Measurements from ENCODE around the gene CAV2. TPM values are rescaled to one million over a fixed set of nuclear protein-coding genes. Genes with fewer than 3 reads are reported as not detected.

CAV2 gene
- total and polyA plus RNA-seq, 2 of the 8 experiments (the other 6 are each of a cell fraction or from before 2014, with no cell fraction given), result 2.8 to 4.7 TPM

DNA sequence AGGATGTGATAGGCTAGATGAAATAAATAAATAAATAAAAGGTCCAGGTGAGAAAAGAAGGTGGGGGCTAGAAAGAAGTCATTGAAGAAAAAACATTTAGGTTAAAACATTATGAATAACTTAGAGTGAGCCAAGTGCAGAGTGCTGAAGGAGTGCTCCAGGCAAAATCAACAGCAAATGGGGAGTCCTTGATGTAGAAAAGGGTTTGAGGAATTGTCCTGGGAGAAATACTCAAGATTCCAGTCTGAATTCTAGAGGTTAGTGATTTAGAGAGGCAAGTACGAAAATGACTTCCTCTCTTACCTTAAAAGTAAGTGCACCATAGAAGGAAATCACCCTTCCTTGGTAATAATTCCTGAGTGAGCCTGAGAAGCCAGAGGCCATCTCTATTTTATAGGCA, 44.9 kb downstream of the CAV2 start:
- Histone ChIP-seq H2AFZ (ENCODE audit: low read length) (no peak overlapping the region), H2BK5ac (ENCODE audit: low read depth, low read length) (no peak overlapping the region), H3K4me1 (replicated peaks in 1 of 4; ENCODE audit: control insufficient read depth in 3 of 4, insufficient read depth in 4 of 4, low read length in 3 of 4) (no peaks in the 10 kb centered on the region), H3K27me3 (replicated peaks in 1 of 4; ENCODE audit: control insufficient read depth in 3 of 4, extremely low read depth in 1 of 4, insufficient read depth in 3 of 4, low read length in 3 of 4) (no peaks in the 10 kb centered on the region), H3K4me2 (ENCODE audit: insufficient read depth in 1 of 2, low read depth in 2 of 2, low read length in 2 of 2) (no peak overlapping the region), H3K4me3 (ENCODE audit: extremely low read depth in 1 of 4, insufficient read depth in 2 of 4, low read depth in 3 of 4, low read length in 4 of 4) (no peak overlapping the region), H3K18ac (ENCODE audit: extremely low read depth, low read length) (no peak overlapping the region), H3K27ac (ENCODE audit: low read depth, low read length) (no peak overlapping the region), H4K5ac (ENCODE audit: insufficient read length, low read depth, low read length) (no peak overlapping the region), H2AK5ac (ENCODE audit: low read depth, low read length) (no peak overlapping the region), H3K9ac (replicated peaks in 1 of 4; ENCODE audit: extremely low read depth in 1 of 4, low read depth in 3 of 4, low read length in 3 of 4) (no peak overlapping the region), H3K23ac (ENCODE audit: insufficient read length) (no peak overlapping the region), H2BK12ac (ENCODE audit: low read depth, low read length) (no peak overlapping the region), H3K23me2 (ENCODE audit: low read depth, low read length) (no peaks in the 10 kb centered on the region), H3K56ac (replicated peaks; ENCODE audit: insufficient read length, low read depth, low read length) (no peak overlapping the region), H2BK20ac (ENCODE audit: low read length) (no peak overlapping the region), H3K14ac (ENCODE audit: insufficient read length) (no peak overlapping the region), H3K79me1 (ENCODE audit: low read depth, low read length) (no peaks in the 10 kb centered on the region), H2BK15ac (ENCODE audit: low read length) (no peak overlapping the region), H4K8ac (ENCODE audit: extremely low read depth, insufficient read depth, low read length) (no peak overlapping the region), H3K4ac (replicated peaks; ENCODE audit: insufficient read length, low read depth, low read length) (no peak overlapping the region), H3K36me3 (ENCODE audit: control insufficient read depth in 2 of 4, insufficient read depth in 4 of 4, low read length in 3 of 4) (no peaks in the 10 kb centered on the region), H3K79me2 (ENCODE audit: control insufficient read depth in 1 of 2, insufficient read depth in 2 of 2, low read length in 2 of 2) (no peaks in the 10 kb centered on the region), H4K20me1 (replicated peaks in 1 of 2; ENCODE audit: control insufficient read depth in 1 of 2, insufficient read depth in 2 of 2, low read length in 2 of 2) (no peaks in the 10 kb centered on the region), H4K91ac (replicated peaks; ENCODE audit: insufficient read length, low read length) (no peak overlapping the region), H3K9me3 (ENCODE audit: insufficient read depth in 2 of 2, low read depth in 1 of 2, low read length in 1 of 2) (no peaks in the 10 kb centered on the region), H2BK120ac (replicated peaks; ENCODE audit: low read depth, low read length) (no peak overlapping the region)
- ChIA-PET POLR2A (ENCODE audit: partially characterized antibody) (no interaction called here), CTCF (ENCODE audit: partially characterized antibody) (interaction anchor here (0.7 to 1.1 kb wide), 2 partner anchors 28 to 47 kb away, joined by 3 read pairs; no protein-coding TSS in a partner anchor)
- WGBS, 2 experiments (ENCODE audit: extremely low coverage in 1 of 2, insufficient coverage in 1 of 2, insufficient read length in 1 of 2, insufficient replicate concordance in 2 of 2, low coverage in 1 of 2, low lambda C conversion rate in 2 of 2, missing lambda C conversion rate in 1 of 2), result 89% methylated on average over 1 of the region's 1 CpG; no CpG with 5 or more reads in 1 of the 2 experiments
- FAIRE-seq (no peak), DNase-seq (ENCODE audit: low read depth in 1 of 2, low spot score in 2 of 2) (no peak)
- no peak for TF ChIP-seq RBBP5 (IDR thresholded peaks at IDR 0.05; ENCODE audit: borderline replicate concordance, low read depth, low read length)
- no peak for TF ChIP-seq KDM4A (IDR thresholded peaks at IDR 0.05; ENCODE audit: low read depth, low read length, severe bottlenecking)
- no peak for TF ChIP-seq RFX5 (IDR thresholded peaks at IDR 0.05; ENCODE audit: borderline replicate concordance, low read depth, low read length)
- TF ChIP-seq KDM5A (IDR thresholded peaks at IDR 0.05; ENCODE audit: low read length), result no peak
- TF ChIP-seq RNF2 (IDR thresholded peaks at IDR 0.05; ENCODE audit: borderline replicate concordance, low read depth, low read length, missing control alignments, poor library complexity, severe bottlenecking), result no peak
- no peak for TF ChIP-seq FOSL1 (IDR thresholded peaks at IDR 0.05; ENCODE audit: insufficient read depth, low read depth, low read length)
- no peak for TF ChIP-seq ASH2L (IDR thresholded peaks at IDR 0.05; ENCODE audit: low read length)
- TF ChIP-seq BCL11A (IDR thresholded peaks at IDR 0.05; ENCODE audit: low read depth in 2 of 2, low read length in 2 of 2), result no peak
- no peak for TF ChIP-seq CBX5 (IDR thresholded peaks at IDR 0.05; ENCODE audit: low read depth, low read length)
- TF ChIP-seq BRCA1 (IDR thresholded peaks at IDR 0.05; ENCODE audit: low read depth, low read length), result no peak
- no peak for TF ChIP-seq HDAC6 (IDR thresholded peaks at IDR 0.05; ENCODE audit: low read depth, low read length)
- no peak for TF ChIP-seq ZNF274 (IDR thresholded peaks at IDR 0.05; ENCODE audit: borderline replicate concordance, extremely low read depth, low read length)
- TF ChIP-seq, protein P1, sequence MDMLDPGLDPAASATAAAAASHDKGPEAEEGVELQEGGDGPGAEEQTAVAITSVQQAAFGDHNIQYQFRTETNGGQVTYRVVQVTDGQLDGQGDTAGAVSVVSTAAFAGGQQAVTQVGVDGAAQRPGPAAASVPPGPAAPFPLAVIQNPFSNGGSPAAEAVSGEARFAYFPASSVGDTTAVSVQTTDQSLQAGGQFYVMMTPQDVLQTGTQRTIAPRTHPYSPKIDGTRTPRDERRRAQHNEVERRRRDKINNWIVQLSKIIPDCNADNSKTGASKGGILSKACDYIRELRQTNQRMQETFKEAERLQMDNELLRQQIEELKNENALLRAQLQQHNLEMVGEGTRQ (IDR thresholded peaks at IDR 0.05; ENCODE audit: low read length), result no peak
- TF ChIP-seq TEAD4 (IDR thresholded peaks at IDR 0.05; ENCODE audit: low read depth, low read length), result no peak
